Upper lobe of left lung (tissue), 6 donors: ENCODE measurements around the gene TXNIP. TPM values are rescaled to one million over a fixed set of nuclear protein-coding genes. Genes with fewer than 3 reads are reported as not detected.

ENCODE experiments used
- ATAC-seq, 2 donors: fragments of 200-7000 bp; cut with Tn5 transposase; one replicate each; pipeline ENCODE4 v1.9.1; 2022; ENCODE audit warnings: mild to moderate bottlenecking in 2 of 2, moderate library complexity in 2 of 2; ENCODE audit not compliant: low FRiP score in 2 of 2
- DNase-seq, 2 donors: peaks; one replicate each; pipeline ENCODE4 v3.0.0-alpha.2; 2019 to 2020
- H3K27ac ChIP-seq, 4 donors: fragments of 200-600 bp; sonication (generic); one replicate each; pipeline ENCODE4 v1.5.1; 2016 to 2019
- H3K27me3 ChIP-seq, 4 donors: fragments of 200-600 bp; sonication (generic); one replicate each; pipeline ENCODE4 v1.5.1; 2017 to 2019
- H3K36me3 ChIP-seq, 4 donors: fragments of 200-600 bp; sonication (generic); one replicate each; pipeline ENCODE4 v1.5.1; 2016 to 2019
- H3K4me1 ChIP-seq, 4 donors: fragments of 200-600 bp; sonication (generic); one replicate each; pipeline ENCODE4 v1.5.1; 2018 to 2019
- H3K4me3 ChIP-seq, 4 donors: fragments of 200-600 bp; sonication (generic); one replicate each; pipeline ENCODE4 v1.5.1; 2017 to 2019; ENCODE audit warnings: mild to moderate bottlenecking in 2 of 4, moderate library complexity in 1 of 4
- H3K9me3 ChIP-seq, 4 donors: fragments of 200-600 bp; sonication (generic); one replicate each; pipeline ENCODE4 v1.5.1; 2018 to 2019
- EP300 ChIP-seq, 4 donors: sonication (generic); formaldehyde crosslinking; IDR thresholded peaks; one replicate each; pipeline ENCODE4 v1.5.1; 2017; ENCODE audit warnings: antibody characterized with exemption in 4 of 4, control low read depth in 2 of 4
- POLR2A ChIP-seq, 4 donors: fragments of 450-650 bp; IDR thresholded peaks; one replicate each; pipeline ENCODE4 v1.5.1; 2016 to 2017; ENCODE audit warnings: antibody characterized with exemption in 4 of 4, mild to moderate bottlenecking in 2 of 4
- POLR2AphosphoS5 ChIP-seq, 2 donors: sonication (generic); formaldehyde crosslinking; IDR thresholded peaks; one replicate each; pipeline ENCODE4 v1.5.1; 2017; ENCODE audit warnings: antibody characterized with exemption in 2 of 2
- WGBS, 2 donors: methylation state at CpG; one replicate each; pipeline ENCODE4 v1.1.5; 2017 to 2018; 5-methylcytosine and 5-hydroxymethylcytosine counted together
- total RNA-seq, 6 donors: library from RNA; depleted of rRNA in 4 of 6; stranded (reverse); fragments of >200 nt in 4 of 6; gene quantifications; one replicate each; pipeline versions ENCODE4 v1.1.0 to v1.2.1, GENCODE V29; 2016 to 2021
- TF ChIP-seq, protein P1 (sequence below), 6 experiments: fragments of 450-650 bp in 4 of 6; fragments of 200-600 bp in 2 of 6; sonication (generic) in 2 of 6; IDR thresholded peaks; one replicate each; pipeline ENCODE4 v1.5.1; 2016 to 2019; ENCODE audit warnings: antibody characterized with exemption in 6 of 6
- donor health status: DM: no; HTN: no; CAD: no; lungs with moderate emphysema.
- donor health status: DM: no; HTN: yes; CAD: no; lungs with severe emphysema.

Gene TXNIP
- total RNA-seq, 6 donors from 2014 or later: 703 to 1,481 (median 910) TPM

DNA sequence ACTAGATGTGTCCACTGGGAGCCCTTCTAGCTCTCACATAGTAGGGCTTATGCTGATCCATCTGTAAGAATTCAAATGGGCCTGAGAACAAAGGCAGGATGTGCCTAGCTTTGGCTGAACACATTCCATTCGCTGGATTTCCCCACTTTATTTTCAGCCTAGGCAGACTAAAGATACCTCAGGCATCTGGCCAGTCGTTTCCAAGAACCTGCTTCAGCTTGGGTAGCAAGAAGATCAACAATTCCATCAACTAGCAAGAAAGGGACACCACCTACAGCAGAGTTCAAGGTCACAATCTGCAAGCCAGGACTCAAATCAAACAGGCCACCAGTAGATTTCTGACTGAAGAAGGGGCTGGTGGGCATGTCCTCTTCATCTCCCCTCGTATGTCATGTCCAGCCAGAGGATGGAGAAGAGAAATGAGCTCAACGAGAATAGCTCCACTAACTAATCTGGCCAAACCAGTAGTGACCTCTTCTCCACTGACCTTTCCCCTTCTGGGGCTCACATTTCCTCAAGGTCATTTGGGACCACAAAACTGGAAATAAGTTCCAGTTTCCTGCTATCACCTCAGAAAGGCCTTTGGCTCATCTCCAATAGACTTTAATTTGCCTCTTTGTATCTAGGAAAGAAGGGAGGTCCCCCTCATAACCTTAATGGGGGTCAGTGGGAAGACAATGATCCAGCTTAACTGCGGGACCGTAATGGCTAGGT lies 14.2 kb downstream of the TXNIP start:
- peak; percentile 58 to 64 for TF ChIP-seq POLR2AphosphoS5 (IDR thresholded peaks at IDR 0.05)
- no peak for TF ChIP-seq POLR2A (IDR thresholded peaks at IDR 0.05)
- TF ChIP-seq, protein P1, sequence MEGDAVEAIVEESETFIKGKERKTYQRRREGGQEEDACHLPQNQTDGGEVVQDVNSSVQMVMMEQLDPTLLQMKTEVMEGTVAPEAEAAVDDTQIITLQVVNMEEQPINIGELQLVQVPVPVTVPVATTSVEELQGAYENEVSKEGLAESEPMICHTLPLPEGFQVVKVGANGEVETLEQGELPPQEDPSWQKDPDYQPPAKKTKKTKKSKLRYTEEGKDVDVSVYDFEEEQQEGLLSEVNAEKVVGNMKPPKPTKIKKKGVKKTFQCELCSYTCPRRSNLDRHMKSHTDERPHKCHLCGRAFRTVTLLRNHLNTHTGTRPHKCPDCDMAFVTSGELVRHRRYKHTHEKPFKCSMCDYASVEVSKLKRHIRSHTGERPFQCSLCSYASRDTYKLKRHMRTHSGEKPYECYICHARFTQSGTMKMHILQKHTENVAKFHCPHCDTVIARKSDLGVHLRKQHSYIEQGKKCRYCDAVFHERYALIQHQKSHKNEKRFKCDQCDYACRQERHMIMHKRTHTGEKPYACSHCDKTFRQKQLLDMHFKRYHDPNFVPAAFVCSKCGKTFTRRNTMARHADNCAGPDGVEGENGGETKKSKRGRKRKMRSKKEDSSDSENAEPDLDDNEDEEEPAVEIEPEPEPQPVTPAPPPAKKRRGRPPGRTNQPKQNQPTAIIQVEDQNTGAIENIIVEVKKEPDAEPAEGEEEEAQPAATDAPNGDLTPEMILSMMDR (IDR thresholded peaks at IDR 0.05): no peak
- TF ChIP-seq EP300 (IDR thresholded peaks at IDR 0.05): peak in 1 of 4 donors; percentile 48
- ATAC-seq: no peak
- peak overlapping the region; percentile 94 to 98 (median 98) for H3K27ac ChIP-seq
- no peaks in the 10 kb centered on the region for H3K9me3 ChIP-seq
- no peak overlapping the region for H3K4me3 ChIP-seq
- WGBS, 2 donors: 68 to 70% methylated on average over 6 of the region's 6 CpGs
- H3K36me3 ChIP-seq: no peaks in the 10 kb centered on the region
- H3K27me3 ChIP-seq: no peaks in the 10 kb centered on the region
- H3K4me1 ChIP-seq: peaks cover 83 to 94% (median 88%) of the 10 kb centered on the region in 4 donors
- DNase-seq: no peak

DNA sequence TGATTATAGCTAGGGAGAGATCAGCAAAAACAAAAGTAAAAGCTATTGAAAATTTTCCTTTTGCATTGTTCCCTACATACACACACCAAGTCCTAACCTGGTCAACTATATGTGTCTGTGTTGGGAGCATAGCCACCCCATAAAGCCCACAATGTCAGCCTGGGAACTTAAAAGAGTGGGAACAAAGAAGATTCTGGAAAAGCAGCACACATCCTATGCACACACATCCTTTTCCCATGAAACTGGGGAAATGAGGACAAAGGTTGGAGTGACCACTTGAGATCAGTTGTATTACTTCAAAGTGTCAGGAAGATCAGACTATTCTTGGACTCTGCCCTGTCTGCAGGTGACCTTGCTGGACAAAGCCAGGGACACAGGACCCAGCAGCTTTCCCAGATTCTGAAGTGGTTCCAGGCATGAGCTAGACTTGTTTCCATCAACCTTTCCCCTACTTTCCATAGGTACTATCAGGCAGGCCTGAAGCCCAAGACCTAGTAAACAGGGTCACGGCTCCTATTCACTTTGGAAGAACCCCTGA lies 15.9 kb downstream of the TXNIP start:
- DNase-seq (no peak), ATAC-seq (no peak)
- Histone ChIP-seq H3K4me1 (peaks cover 76 to 83% (median 79%) of the 10 kb centered on the region in 4 donors), H3K36me3 (no peaks in the 10 kb centered on the region), H3K4me3 (peak overlapping the region in 2 of 4 donors; percentile 16 to 28), H3K27me3 (no peaks in the 10 kb centered on the region), H3K9me3 (no peaks in the 10 kb centered on the region), H3K27ac (peak overlapping the region; percentile 94 to 98 (median 98))
- TF ChIP-seq, protein P1 (IDR thresholded peaks at IDR 0.05): no peak
- TF ChIP-seq EP300 (IDR thresholded peaks at IDR 0.05) (no peak), POLR2A (IDR thresholded peaks at IDR 0.05) (no peak), POLR2AphosphoS5 (IDR thresholded peaks at IDR 0.05) (no peak)
- 84 to 100% methylated on average over 1 of the region's 1 CpG for WGBS, 2 donors

DNA sequence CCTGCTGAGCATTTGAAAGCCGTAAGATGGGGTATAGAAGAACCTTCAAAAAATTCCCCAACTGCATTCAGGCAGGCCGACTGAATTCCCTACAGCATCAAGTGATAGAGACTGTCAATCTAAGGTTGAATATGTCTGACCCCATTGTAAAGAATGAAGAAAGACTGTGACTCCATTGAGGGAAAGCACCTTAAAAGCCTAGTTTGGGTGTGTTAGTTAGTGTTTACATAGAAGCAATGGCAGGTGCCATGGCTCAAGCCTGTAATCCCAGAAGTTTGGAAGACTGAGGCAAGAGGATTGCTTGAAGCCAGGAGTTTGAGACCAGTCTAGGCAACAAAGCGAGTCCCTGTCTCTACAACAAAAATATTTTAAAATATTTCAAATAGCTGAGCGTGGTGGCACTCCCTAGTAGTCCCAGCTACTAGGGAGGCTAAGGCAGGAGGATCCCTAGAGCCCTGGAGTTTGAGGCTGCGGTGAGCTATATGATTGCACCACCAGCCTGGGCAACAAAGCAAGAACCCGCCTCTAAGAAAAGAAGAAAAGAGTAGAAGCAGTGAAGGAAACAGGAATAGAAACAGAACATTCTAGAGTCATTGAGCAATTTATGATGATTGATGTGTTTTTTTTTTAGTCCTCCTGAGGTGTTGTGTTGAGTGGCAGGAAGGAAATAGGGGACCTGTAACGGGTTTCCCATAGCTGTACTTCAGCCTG lies 16.5 kb downstream of the TXNIP start:
- TF ChIP-seq POLR2AphosphoS5 (IDR thresholded peaks at IDR 0.05): peak; percentile 23 to 38
- peak in 1 of 4 donors; percentile 41 for TF ChIP-seq POLR2A (IDR thresholded peaks at IDR 0.05)
- TF ChIP-seq, protein P1 (IDR thresholded peaks at IDR 0.05): no peak
- TF ChIP-seq EP300 (IDR thresholded peaks at IDR 0.05): peak in 2 of 4 donors; percentile 70 to 84
- Histone ChIP-seq H3K4me3 (peak overlapping the region in 2 of 4 donors; percentile 25 to 28), H3K4me1 (peaks cover 70 to 76% (median 73%) of the 10 kb centered on the region in 4 donors), H3K36me3 (no peaks in the 10 kb centered on the region), H3K27ac (peak overlapping the region; percentile 94 to 98 (median 98)), H3K27me3 (no peaks in the 10 kb centered on the region), H3K9me3 (no peaks in the 10 kb centered on the region)
- DNase-seq (peak in 1 of 2 donors; percentile 74), ATAC-seq (peak; percentile 24 to 37)
- WGBS, 2 donors: 23 to 26% methylated on average over 7 of the region's 7 CpGs

DNA sequence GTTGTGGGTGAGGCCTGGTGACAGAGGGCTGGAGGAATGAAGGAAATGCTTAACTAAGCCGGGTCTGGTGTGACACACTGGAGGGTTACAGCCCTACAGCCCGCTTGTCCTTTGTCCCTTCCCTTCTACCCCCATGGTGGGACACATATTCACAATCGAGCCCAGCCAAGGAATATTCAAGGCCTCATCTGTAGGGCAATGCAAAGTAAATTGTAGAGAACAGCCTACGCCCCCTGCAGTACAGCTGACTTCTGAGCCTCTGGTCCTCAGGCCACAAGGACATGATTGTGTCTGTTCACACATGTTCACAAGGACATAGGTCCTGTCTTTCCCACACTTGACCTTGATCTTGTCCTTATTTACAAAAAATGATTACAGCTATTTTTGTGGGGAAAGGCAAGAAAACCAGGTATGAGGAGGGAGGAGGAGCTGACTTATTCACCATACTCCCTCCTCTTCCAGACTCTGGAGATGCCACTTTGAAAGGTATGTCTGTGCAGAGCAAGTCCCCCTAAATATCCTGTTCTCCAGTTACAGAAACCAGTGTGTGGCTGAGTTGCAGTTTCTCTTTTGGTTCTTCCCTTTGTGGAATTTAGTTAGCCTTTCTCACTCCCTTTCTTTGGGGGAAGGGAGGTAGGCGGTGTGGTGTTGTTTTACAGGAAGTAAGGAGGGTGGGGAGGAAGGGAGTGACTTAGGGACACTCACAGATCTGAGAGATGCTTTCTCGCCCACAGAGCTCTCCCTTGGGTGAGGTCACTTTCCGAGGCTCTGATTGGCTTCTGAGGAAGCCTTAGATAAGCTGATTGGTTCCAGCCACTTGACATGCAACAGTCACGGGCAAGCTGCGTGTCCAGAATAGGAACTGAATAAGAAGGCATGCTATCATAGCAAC lies 17.3 kb downstream of the TXNIP start:
- DNase-seq (peak in 1 of 2 donors; percentile 98), ATAC-seq (peak; percentile 96)
- peak overlapping the region in 2 of 4 donors; percentile 25 to 33 for H3K4me3 ChIP-seq
- peak in 2 of 4 donors; percentile 67 to 89 for TF ChIP-seq POLR2A (IDR thresholded peaks at IDR 0.05)
- peak; percentile 46 to 97 (median 76) for TF ChIP-seq EP300 (IDR thresholded peaks at IDR 0.05)
- TF ChIP-seq POLR2AphosphoS5 (IDR thresholded peaks at IDR 0.05): peak; percentile 90 to 98
- TF ChIP-seq, protein P1 (IDR thresholded peaks at IDR 0.05): peak in 1 of 6 experiments; percentile 34
- H3K36me3 ChIP-seq: no peaks in the 10 kb centered on the region
- H3K27me3 ChIP-seq: no peaks in the 10 kb centered on the region
- H3K27ac ChIP-seq: peak overlapping the region; percentile 94 to 98 (median 98)
- no peaks in the 10 kb centered on the region for H3K9me3 ChIP-seq
- peaks cover 63 to 68% (median 66%) of the 10 kb centered on the region in 4 donors for H3K4me1 ChIP-seq
- WGBS, 2 donors: 6% methylated on average over 9 of the region's 9 CpGs
